GM06990 (cell line): ENCODE measurements around the gene LPP.

Source experiments
- DNase-seq: peaks from one replicate; pipeline ENCODE4 v3.0.0-alpha.2; 2011; ENCODE audit not compliant: insufficient read length; ENCODE audit errors: extremely low read depth
- H3K27me3 ChIP-seq: replicated peaks from 2 replicates; pipeline ENCODE4 v1.6.0; 2011; ENCODE audit warnings: low read length; ENCODE audit not compliant: control insufficient read depth, insufficient read depth
- H3K36me3 ChIP-seq: 2 replicates; pipeline ENCODE4 v1.5.1; 2011; ENCODE audit warnings: low read length; ENCODE audit not compliant: control insufficient read depth, insufficient read depth
- H3K4me3 ChIP-seq: replicated peaks from 2 replicates; pipeline ENCODE4 v1.5.1; 2011; ENCODE audit warnings: low read depth, mild to moderate bottlenecking, control low read depth, low read length
- CTCF ChIP-seq: IDR thresholded peaks from 2 replicates; pipeline ENCODE4 v1.5.1; 2011; ENCODE audit warnings: low read length, control low read depth, mild to moderate bottlenecking, inconsistent platforms; ENCODE audit not compliant: insufficient read depth, poor library complexity, severe bottlenecking

The LPP gene

GRCh38 chr3:188905547-188905946 is 751.6 kb downstream of the LPP start:
- TF ChIP-seq CTCF, result no peak
- DNase-seq, result no peak
- H3K27me3 ChIP-seq, result no peaks in the 10 kb centered on the region; the same call in 1 of the 2 replicates
- no peak overlapping the region for H3K4me3 ChIP-seq
- H3K36me3 ChIP-seq, result no peaks in the 10 kb centered on the region

- Histone ChIP-seq H3K36me3 (no peaks in the 10 kb centered on the region), H3K4me3 (no peak overlapping the region), H3K27me3 (no peaks in the 10 kb centered on the region; the same call in 1 of the 2 replicates)
- DNase-seq, result no peak
- no peak for TF ChIP-seq CTCF
Measured at GRCh38 chr3:188906236-188906635, 752.3 kb downstream of the LPP start.

- TF ChIP-seq CTCF, result no peak
- no peaks in the 10 kb centered on the region; the same call in 1 of the 2 replicates for H3K27me3 ChIP-seq
Measured at GRCh38 chr3:188908002-188908850, 754.3 kb downstream of the LPP start.

GRCh38 chr3:188911026-188911850 is 757.3 kb downstream of the LPP start:
- Histone ChIP-seq H3K36me3 (no peaks in the 10 kb centered on the region), H3K27me3 (no peaks in the 10 kb centered on the region; the same call in 1 of the 2 replicates), H3K4me3 (no peak overlapping the region)
- TF ChIP-seq CTCF, result no peak
- no peak for DNase-seq

More at GRCh38 chr3:188908002-188908850, 754.3 kb downstream of the LPP start:
- H3K4me3 ChIP-seq, result no peak overlapping the region
- no peaks in the 10 kb centered on the region for H3K36me3 ChIP-seq
- DNase-seq, result no peak

GRCh38 chr3:188913084-188913483 is 759.1 kb downstream of the LPP start:
- no peak for TF ChIP-seq CTCF
- Histone ChIP-seq H3K36me3 (no peaks in the 10 kb centered on the region), H3K4me3 (no peak overlapping the region)

More at GRCh38 chr3:188913084-188913483, 759.1 kb downstream of the LPP start:
- no peak for DNase-seq
- no peaks in the 10 kb centered on the region; the same call in 1 of the 2 replicates for H3K27me3 ChIP-seq
